Kidney epithelial cell (primary cell): ENCODE data around the gene PLEKHG4. TPM values are rescaled to one million over a fixed set of nuclear protein-coding genes. Genes with fewer than 3 reads are reported as not detected.

Source experiments
- DNase-seq: peaks from one replicate; pipeline ENCODE4 v3.0.0-alpha.2; 2010; ENCODE audit warnings: low read depth
- H3K27me3 ChIP-seq: 2 replicates; pipeline ENCODE4 v1.6.0; 2011; ENCODE audit warnings: low read length; ENCODE audit not compliant: control insufficient read depth, insufficient read depth
- H3K36me3 ChIP-seq: 2 replicates; pipeline ENCODE4 v1.5.1; 2011; ENCODE audit warnings: low read length; ENCODE audit not compliant: control insufficient read depth, insufficient read depth
- H3K4me3 ChIP-seq: 2 replicates; pipeline ENCODE4 v1.5.1; 2011; ENCODE audit warnings: low read depth, mild to moderate bottlenecking, control low read depth, low read length
- CTCF ChIP-seq: IDR thresholded peaks from 2 replicates; pipeline ENCODE4 v1.5.1; 2011; ENCODE audit warnings: mild to moderate bottlenecking, moderate library complexity, low read length, control low read depth, inconsistent platforms; ENCODE audit not compliant: insufficient read depth, poor library complexity, severe bottlenecking
- total RNA-seq: library from RNA; depleted of rRNA; stranded (reverse); fragments of >200 nt; gene quantifications from 2 replicates; pipeline ENCODE4 v1.2.3, GENCODE V29; 2015

The PLEKHG4 gene
- total RNA-seq, 1 donor from 2014 or later: 9.7 TPM

GRCh38 chr16:67286441-67287235, 7.3 kb downstream of the PLEKHG4 start:
- no peaks in the 10 kb centered on the region for H3K36me3 ChIP-seq
- no peaks in the 10 kb centered on the region for H3K27me3 ChIP-seq
- no peak for DNase-seq
- no peak for TF ChIP-seq CTCF
- H3K4me3 ChIP-seq: no peak overlapping the region

- H3K36me3 ChIP-seq: no peaks in the 10 kb centered on the region
- no peak for DNase-seq
- no peak for TF ChIP-seq CTCF
- H3K4me3 ChIP-seq: no peak overlapping the region
- no peaks in the 10 kb centered on the region for H3K27me3 ChIP-seq
Measured at GRCh38 chr16:67287960-67288359, 8.6 kb downstream of the PLEKHG4 start.

- no peak for DNase-seq
- Histone ChIP-seq H3K36me3 (no peaks in the 10 kb centered on the region), H3K4me3 (no peak overlapping the region), H3K27me3 (peaks cover 5% of the 10 kb centered on the region)
- no peak for TF ChIP-seq CTCF
Measured at GRCh38 chr16:67291461-67291860, 12.1 kb downstream of the PLEKHG4 start.

GRCh38 chr16:67294171-67294757, 14.9 kb downstream of the PLEKHG4 start:
- no peaks in the 10 kb centered on the region for H3K36me3 ChIP-seq
- H3K27me3 ChIP-seq: peaks cover 5% of the 10 kb centered on the region
- DNase-seq: no peak
- no peak overlapping the region for H3K4me3 ChIP-seq
- no peak for TF ChIP-seq CTCF

- no peak for DNase-seq
- peaks cover 5% of the 10 kb centered on the region for H3K27me3 ChIP-seq
- no peak for TF ChIP-seq CTCF
- no peak overlapping the region for H3K4me3 ChIP-seq
- no peaks in the 10 kb centered on the region for H3K36me3 ChIP-seq
Measured at GRCh38 chr16:67294938-67295361, 15.6 kb downstream of the PLEKHG4 start.

GRCh38 chr16:67296420-67296819, 17.1 kb downstream of the PLEKHG4 start:
- no peak for TF ChIP-seq CTCF
- DNase-seq: no peak
- H3K36me3 ChIP-seq: no peaks in the 10 kb centered on the region
- no peak overlapping the region for H3K4me3 ChIP-seq
- peaks cover 7% of the 10 kb centered on the region for H3K27me3 ChIP-seq
